Amniotic stem cell (primary cell): Measurements from ENCODE around the gene EBLN2.

ENCODE experiments used
- DNase-seq: peaks from one replicate; lab custom pipeline; 2025; lab: John Stamatoyannopoulos, UW

EBLN2 gene

DNA sequence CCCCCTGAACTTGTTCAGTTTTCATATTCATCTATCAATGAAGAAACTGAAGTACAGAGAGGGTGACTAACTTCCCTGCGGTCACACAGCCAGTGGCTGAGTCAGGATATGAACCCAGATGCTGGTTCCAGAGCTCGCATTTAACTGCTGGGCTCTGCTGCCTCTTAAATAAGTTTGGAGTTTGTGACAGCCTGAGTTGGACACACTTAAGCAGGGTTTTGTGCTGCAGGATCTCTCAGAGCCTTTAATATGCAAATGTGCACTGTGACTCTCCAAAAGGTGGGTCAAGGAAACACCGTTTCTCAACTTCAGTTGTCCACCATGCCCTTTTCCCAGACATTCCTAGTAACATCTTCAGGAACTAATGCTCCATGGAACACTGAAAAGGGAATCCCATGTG lies 45.8 kb downstream of the EBLN2 start:
- DNase-seq = no peak

- DNase-seq = no peak
These were observed 46.3 kb downstream of the EBLN2 start for GRCh38 chr3:73107676-73108187.

- DNase-seq = no peak
These were observed 47.3 kb downstream of the EBLN2 start for GRCh38 chr3:73108750-73109149.

DNA sequence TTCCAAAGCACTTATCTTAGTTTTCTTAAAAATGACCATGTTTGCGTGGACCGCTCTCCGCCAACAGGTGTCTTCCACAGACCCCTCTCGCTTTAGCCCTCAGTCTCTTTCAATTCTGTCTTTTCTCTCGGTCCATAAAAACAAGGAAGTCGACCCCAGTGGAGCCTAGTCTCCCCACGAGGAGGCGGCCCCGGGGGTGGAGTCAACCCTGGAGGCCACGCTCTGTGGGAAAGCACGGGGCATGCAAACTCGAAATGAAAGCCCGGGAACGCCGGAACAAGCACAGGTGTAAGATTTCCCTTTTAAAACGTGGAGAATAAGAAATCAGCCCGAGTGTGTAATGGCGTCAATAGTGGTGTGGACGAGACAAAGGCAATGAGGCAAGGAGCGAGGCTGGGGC lies 49.1 kb downstream of the EBLN2 start:
- DNase-seq = no peak
